ENCODE measurements around the gene LMX1B.

DNA sequence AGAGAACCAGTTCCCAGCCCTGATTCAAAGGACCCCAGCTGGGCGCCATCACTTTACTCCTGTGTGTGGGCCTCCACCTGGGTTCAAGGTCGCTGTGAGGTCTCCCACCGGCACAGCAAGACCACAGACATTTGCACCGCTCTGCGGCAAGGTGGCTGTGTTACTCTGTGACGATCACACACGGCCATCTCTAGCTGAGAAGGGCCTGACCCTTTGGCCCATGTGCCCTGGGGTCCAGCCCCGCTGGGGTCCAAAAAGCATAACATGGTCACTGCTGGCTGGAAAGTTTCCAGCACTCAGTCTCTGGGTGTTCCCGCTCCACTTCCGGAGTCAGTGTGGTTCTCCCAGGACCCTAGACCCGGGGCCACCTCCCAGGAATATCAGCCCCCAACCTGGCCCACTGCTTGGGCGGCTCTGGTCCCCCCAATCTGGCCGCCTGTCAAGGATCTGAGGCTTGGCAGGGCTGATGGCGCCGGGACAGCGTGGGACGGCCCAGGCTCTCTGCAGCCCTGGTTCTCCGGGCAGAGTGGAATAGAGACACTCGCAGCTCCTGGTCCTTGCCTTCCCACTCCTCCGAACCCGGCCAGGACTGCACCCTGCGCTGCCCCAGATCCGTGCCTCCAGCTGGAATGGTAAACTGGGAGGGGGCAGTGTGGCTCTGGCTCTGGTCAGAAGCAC is 3.9 kb upstream of the LMX1B start:
- TF ChIP-seq, protein P1, sequence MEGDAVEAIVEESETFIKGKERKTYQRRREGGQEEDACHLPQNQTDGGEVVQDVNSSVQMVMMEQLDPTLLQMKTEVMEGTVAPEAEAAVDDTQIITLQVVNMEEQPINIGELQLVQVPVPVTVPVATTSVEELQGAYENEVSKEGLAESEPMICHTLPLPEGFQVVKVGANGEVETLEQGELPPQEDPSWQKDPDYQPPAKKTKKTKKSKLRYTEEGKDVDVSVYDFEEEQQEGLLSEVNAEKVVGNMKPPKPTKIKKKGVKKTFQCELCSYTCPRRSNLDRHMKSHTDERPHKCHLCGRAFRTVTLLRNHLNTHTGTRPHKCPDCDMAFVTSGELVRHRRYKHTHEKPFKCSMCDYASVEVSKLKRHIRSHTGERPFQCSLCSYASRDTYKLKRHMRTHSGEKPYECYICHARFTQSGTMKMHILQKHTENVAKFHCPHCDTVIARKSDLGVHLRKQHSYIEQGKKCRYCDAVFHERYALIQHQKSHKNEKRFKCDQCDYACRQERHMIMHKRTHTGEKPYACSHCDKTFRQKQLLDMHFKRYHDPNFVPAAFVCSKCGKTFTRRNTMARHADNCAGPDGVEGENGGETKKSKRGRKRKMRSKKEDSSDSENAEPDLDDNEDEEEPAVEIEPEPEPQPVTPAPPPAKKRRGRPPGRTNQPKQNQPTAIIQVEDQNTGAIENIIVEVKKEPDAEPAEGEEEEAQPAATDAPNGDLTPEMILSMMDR (IDR thresholded peaks at IDR 0.05), result no peak
- TF ChIP-seq POLR2A (IDR thresholded peaks at IDR 0.05) (no peak), POLR2AphosphoS5 (IDR thresholded peaks at IDR 0.05) (no peak)

Data from upper lobe of left lung (tissue), 4 donors.